Sigmoid colon (tissue), 7 donors: Measurements from ENCODE around the gene MTA1. TPM values are rescaled to one million over a fixed set of nuclear protein-coding genes. Genes with fewer than 3 reads are reported as not detected.
A peak's percentile ranks its signal among the peaks of the same experiment; 100 is the strongest.

Experiments
- DNase-seq: peaks from one replicate; pipeline ENCODE4 v3.0.0-alpha.2; 2019
- H3K27ac ChIP-seq, 4 donors: fragments of 200-600 bp; sonication (generic); one replicate each; pipeline ENCODE4 v1.5.1; 2016 to 2019; ENCODE audit warnings: mild to moderate bottlenecking in 1 of 4
- H3K27me3 ChIP-seq, 3 donors: fragments of 200-600 bp; sonication (generic); one replicate each; pipeline ENCODE4 v1.5.1; 2019; ENCODE audit warnings: mild to moderate bottlenecking in 1 of 3
- H3K36me3 ChIP-seq, 4 donors: fragments of 200-600 bp; sonication (generic); one replicate each; pipeline ENCODE4 v1.5.1; 2016 to 2019
- H3K4me1 ChIP-seq, 4 donors: fragments of 200-600 bp; sonication (generic); one replicate each; pipeline ENCODE4 v1.5.1; 2017 to 2019
- H3K4me3 ChIP-seq, 4 donors: fragments of 200-600 bp; sonication (generic); one replicate each; pipeline ENCODE4 v1.5.1; 2017 to 2019; ENCODE audit warnings: mild to moderate bottlenecking in 2 of 4, moderate library complexity in 1 of 4
- H3K9me3 ChIP-seq, 4 donors: fragments of 200-600 bp in 3 of 4; sonication (generic) in 3 of 4; one replicate each; pipeline versions ENCODE4 v1.5.1 to v1.6.1; 2013 to 2019
- EP300 ChIP-seq, 4 donors: sonication (generic); formaldehyde crosslinking; IDR thresholded peaks; one replicate each; pipeline ENCODE4 v1.6.1; 2017; ENCODE audit warnings: antibody characterized with exemption in 4 of 4
- POLR2A ChIP-seq, 2 donors: fragments of 450-650 bp; IDR thresholded peaks; one replicate each; pipeline ENCODE4 v1.6.1; 2016; ENCODE audit warnings: antibody characterized with exemption in 2 of 2, mild to moderate bottlenecking in 2 of 2, moderate library complexity in 2 of 2
- POLR2AphosphoS5 ChIP-seq, 4 donors: sonication (generic); formaldehyde crosslinking; IDR thresholded peaks; one replicate each; pipeline ENCODE4 v1.6.1; 2017; ENCODE audit warnings: antibody characterized with exemption in 4 of 4
- WGBS, 2 donors: extraction: QIAGEN DNeasy Blood & Tissue Kit; methylation state at CpG; one replicate each; pipeline ENCODE4 v1.1.7; 2013; 5-methylcytosine and 5-hydroxymethylcytosine counted together
- intact Hi-C: fragments of 100-400 bp; cut with DNase I; formaldehyde crosslinking; loops from one replicate; pipeline ENCODE4 v1.15.1; 2023
- polyA plus RNA-seq, 3 donors: library from polyadenylated mRNA; stranded (reverse); fragments of 200-250 nt; gene quantifications; one replicate each; pipeline ENCODE4 v1.2.3, GENCODE V29; 2013
- total RNA-seq, 4 donors: library from RNA; depleted of rRNA; stranded (reverse); fragments of >200 nt; gene quantifications; one replicate each; pipeline ENCODE4 v1.1.0, GENCODE V29; 2016
- TF ChIP-seq, protein P1 (sequence below), 4 experiments: fragments of 450-650 bp in 3 of 4; fragments of 200-600 bp in 1 of 4; IDR thresholded peaks; one replicate each; pipeline ENCODE4 v1.5.1; 2016 to 2019; ENCODE audit warnings: antibody characterized with exemption in 4 of 4, mild to moderate bottlenecking in 3 of 4, moderate library complexity in 2 of 4
- donor health status: healthy with polysubstance abuse.
- donor health status: Bipolar disorder and iron deficiency.
- donor health status: healthy.

Gene MTA1
- total and polyA plus RNA-seq, 7 donors: 14.3 to 92.8 (median 44.7) TPM

DNA sequence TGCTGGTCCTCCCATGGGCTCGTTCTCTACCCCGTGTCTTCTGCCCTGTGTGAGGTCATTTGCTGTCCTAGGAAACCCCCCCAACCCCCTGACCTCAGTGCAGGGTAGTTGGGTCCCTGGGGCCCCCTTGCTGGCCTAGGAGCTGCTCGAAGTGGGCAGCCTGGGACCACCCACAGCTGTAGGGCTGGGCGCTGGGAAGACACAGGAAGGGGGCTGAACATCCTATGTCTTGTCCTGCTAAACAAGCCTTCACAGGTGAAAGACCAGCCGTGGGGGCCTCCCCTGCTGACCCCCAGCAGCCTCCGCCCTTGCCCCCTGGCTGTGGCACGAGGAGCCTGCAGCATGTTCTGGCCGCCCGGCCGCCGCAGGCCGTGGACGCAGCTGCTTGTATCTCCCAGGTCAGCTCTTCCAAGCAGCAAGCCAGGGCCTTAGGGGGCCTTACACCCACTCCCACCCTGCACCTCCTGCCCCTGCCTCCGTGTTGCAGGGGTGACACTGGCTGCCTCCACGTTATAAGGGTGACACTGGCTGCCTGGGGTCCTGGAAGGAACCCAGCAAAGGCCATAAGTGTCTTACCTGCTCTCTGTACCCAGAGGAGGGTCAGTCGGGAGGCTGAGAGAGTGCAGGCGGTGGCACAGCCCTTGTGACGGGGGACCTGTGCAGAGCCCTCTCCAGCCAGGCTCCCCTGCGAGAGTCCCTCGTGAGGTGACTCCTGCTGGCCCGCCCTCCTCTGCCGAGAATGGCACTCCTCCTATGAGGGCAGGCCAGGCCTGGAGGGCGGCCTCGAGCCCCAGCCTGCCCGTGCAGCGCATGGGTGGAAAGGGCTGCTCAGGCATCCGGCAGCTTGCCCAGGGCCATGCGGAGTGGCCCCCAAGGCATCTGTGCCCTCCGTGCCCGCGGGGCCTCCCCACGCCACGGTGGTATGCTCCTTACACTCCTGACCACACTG, 32.8 kb upstream of the MTA1 start:
- no peak for DNase-seq
- Histone ChIP-seq H3K27ac (no peak overlapping the region), H3K4me1 (peaks cover 0 to 18% (median 13%) of the 10 kb centered on the region in 4 donors), H3K9me3 (no peaks in the 10 kb centered on the region), H3K27me3 (no peaks in the 10 kb centered on the region), H3K36me3 (peaks cover 11 to 73% (median 33%) of the 10 kb centered on the region in 4 donors), H3K4me3 (no peak overlapping the region)
- no peak for TF ChIP-seq POLR2A (IDR thresholded peaks at IDR 0.05)
- TF ChIP-seq, protein P1, sequence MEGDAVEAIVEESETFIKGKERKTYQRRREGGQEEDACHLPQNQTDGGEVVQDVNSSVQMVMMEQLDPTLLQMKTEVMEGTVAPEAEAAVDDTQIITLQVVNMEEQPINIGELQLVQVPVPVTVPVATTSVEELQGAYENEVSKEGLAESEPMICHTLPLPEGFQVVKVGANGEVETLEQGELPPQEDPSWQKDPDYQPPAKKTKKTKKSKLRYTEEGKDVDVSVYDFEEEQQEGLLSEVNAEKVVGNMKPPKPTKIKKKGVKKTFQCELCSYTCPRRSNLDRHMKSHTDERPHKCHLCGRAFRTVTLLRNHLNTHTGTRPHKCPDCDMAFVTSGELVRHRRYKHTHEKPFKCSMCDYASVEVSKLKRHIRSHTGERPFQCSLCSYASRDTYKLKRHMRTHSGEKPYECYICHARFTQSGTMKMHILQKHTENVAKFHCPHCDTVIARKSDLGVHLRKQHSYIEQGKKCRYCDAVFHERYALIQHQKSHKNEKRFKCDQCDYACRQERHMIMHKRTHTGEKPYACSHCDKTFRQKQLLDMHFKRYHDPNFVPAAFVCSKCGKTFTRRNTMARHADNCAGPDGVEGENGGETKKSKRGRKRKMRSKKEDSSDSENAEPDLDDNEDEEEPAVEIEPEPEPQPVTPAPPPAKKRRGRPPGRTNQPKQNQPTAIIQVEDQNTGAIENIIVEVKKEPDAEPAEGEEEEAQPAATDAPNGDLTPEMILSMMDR (IDR thresholded peaks at IDR 0.05): no peak
- no peak for TF ChIP-seq EP300 (IDR thresholded peaks at IDR 0.05)
- TF ChIP-seq POLR2AphosphoS5 (IDR thresholded peaks at IDR 0.05): no peak
- intact Hi-C loops: no loop called here
- 93 to 94% methylated on average over 33 of the region's 33 CpGs for WGBS, 2 donors

DNA sequence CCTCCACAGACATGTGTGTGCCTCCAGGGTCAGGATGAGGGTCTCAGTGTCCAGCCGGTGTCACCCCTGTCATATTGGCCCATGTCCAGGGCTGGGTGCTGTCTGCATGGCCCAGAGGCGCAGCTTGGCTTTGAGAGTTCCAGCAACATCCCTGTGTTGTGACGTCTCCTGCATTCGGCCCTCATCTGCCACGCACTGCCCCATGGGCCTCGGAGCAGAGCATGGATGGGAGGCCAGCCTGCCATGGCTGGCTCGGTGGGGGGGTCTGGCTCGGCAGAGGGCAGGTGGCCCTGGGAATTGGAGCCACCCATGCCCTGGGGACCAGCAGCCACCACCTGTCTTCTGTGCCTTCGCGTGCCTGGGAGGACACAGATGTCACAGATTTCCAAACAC, 32.1 kb upstream of the MTA1 start:
- H3K4me1 ChIP-seq: peaks cover 0 to 18% (median 13%) of the 10 kb centered on the region in 4 donors
- H3K36me3 ChIP-seq: peaks cover 11 to 69% (median 29%) of the 10 kb centered on the region in 4 donors
- 93 to 94% methylated on average over 10 of the region's 10 CpGs for WGBS, 2 donors
- no peaks in the 10 kb centered on the region for H3K27me3 ChIP-seq
- no peak overlapping the region for H3K27ac ChIP-seq
- H3K4me3 ChIP-seq: no peak overlapping the region
- no peaks in the 10 kb centered on the region for H3K9me3 ChIP-seq
- TF ChIP-seq EP300 (IDR thresholded peaks at IDR 0.05): no peak
- no peak for TF ChIP-seq POLR2AphosphoS5 (IDR thresholded peaks at IDR 0.05)
- TF ChIP-seq, protein P1 (IDR thresholded peaks at IDR 0.05): no peak
- TF ChIP-seq POLR2A (IDR thresholded peaks at IDR 0.05): no peak
- intact Hi-C loops: no loop called here
- DNase-seq: no peak

DNA sequence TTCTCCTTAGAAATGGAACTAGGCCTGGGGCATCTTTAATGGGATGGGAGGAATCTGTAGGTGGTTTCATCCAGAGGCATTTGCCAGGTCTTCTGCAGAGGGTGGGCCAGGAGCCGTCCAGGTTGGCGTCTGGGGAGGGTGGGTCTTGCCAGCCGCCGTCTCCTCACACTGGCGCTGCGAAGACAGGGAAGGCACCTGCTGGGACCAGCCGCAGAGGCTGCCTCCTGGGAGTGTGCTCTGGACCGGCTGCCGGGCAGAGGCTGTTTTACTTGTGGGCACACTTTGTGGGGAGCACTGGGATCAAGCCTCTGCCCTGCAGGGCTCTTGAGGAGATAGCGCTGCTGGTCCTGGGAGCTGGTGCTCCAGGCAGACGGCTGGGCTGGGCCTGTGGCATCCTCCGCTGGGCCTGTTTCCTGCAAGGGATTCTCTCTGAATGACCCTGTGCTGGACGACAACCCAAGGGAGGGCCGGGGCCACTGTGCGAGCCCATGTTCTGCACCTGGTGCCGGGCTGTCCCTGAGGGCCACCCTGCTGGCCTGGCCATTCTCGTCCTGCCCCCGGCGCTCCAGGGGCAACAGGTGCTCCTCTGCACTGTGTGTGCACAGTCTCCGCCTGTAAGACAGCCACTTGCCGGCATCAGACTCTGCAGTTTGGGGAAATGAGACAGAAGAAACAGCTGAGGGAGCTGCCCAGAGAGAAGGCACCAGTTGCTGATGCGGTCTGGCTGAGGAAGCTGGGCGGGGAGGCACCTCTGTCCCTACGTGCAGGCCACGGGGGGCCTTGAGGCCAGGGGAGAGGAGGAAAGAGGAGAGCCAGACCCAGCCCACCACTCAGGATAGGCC, 31.3 kb upstream of the MTA1 start:
- Histone ChIP-seq H3K36me3 (peaks cover 6 to 69% (median 25%) of the 10 kb centered on the region in 4 donors), H3K27ac (no peak overlapping the region), H3K9me3 (no peaks in the 10 kb centered on the region), H3K4me1 (peaks cover 0 to 18% (median 13%) of the 10 kb centered on the region in 4 donors), H3K27me3 (no peaks in the 10 kb centered on the region), H3K4me3 (no peak overlapping the region)
- no peak for DNase-seq
- TF ChIP-seq POLR2AphosphoS5 (IDR thresholded peaks at IDR 0.05) (no peak), POLR2A (IDR thresholded peaks at IDR 0.05) (no peak), EP300 (IDR thresholded peaks at IDR 0.05) (no peak)
- TF ChIP-seq, protein P1 (IDR thresholded peaks at IDR 0.05): no peak
- intact Hi-C loops: no loop called here
- whole genome bisulfite sequencing, 2 donors: 90 to 91% methylated on average over 25 of the region's 25 CpGs

DNA sequence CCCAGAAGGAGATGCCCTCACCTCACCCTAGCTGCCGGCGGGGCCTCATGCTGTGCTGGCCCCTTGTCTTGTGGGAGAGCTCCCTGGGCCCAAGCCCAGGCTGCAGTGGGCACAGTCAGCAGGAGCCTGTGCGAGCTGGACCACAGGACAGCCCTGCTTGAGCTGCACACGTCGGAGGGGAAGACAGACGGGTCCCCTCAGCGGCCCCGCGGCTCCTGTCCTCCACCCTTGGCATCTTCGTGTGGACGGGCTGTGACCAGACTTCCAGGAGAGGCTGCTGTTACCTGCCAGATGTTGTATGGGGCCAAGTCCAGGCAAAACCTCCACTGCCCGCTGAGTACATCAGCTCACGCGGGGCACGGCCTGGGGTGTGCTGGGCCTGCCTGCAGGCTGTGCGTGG, 30.7 kb upstream of the MTA1 start:
- Histone ChIP-seq H3K36me3 (peaks cover 5 to 63% (median 20%) of the 10 kb centered on the region in 4 donors), H3K27ac (peak overlapping the region; percentile 41 to 60 (median 50))

More for the DNA sequence above, 30.7 kb upstream of the MTA1 start:
- Histone ChIP-seq H3K4me3 (no peak overlapping the region), H3K27me3 (no peaks in the 10 kb centered on the region), H3K9me3 (no peaks in the 10 kb centered on the region), H3K4me1 (peaks cover 0 to 18% (median 13%) of the 10 kb centered on the region in 4 donors)
- no peak for TF ChIP-seq EP300 (IDR thresholded peaks at IDR 0.05)
- TF ChIP-seq, protein P1 (IDR thresholded peaks at IDR 0.05): no peak
- no peak for TF ChIP-seq POLR2AphosphoS5 (IDR thresholded peaks at IDR 0.05)
- TF ChIP-seq POLR2A (IDR thresholded peaks at IDR 0.05): no peak
- 92 to 93% methylated on average over 16 of the region's 16 CpGs for WGBS, 2 donors
- no peak for DNase-seq
- intact Hi-C loops: no loop called here
